ENCODE data around the gene PITPNM3. TPM values are rescaled to one million over a fixed set of nuclear protein-coding genes. Genes with fewer than 3 reads are reported as not detected.

The PITPNM3 gene
- total RNA-seq, 4 donors from 2014 or later: 4.0 to 10.9 (median 5.6) TPM

DNA sequence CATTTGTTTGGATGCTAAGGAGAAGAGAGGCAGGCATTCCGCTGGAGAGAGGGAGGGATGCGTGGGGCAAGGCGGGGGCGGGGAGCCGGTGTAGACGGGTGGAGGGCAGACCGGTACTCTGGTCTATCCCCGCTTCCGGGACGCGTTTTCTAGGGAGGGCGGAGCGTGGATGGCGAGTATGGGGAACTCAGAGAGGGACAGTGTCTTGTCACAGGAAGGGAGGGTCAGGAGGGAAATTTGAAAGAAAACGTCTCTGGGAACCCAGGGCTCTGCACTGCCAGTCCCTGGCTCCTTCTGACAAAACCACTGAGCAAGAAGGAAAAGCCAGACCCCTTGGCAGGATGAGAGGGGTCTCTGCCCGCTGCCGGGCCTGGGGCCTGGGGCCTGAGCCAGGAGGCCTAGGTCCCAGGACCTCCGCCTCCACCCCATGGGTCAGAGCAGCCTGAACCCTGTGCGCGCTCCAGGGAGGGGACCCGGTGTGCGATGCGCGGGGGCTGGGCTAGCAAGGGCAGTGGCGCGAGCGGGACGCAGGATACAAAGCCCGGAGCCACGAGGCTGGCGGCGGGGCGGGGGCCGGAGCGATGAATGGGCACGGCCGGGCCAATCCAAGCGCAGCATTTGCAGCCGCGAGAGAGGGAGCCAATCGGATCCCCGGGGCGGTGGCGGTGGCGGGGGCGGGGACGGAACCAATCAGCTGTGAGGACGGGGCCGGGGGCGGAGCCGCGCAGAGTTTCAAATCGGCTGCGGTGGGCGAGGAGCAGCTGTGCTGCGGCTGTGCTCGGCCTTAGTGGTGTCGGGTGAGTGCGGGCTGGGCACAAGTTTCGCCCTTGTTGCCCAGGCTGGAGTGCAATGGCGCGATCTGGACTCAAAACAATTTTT, 112.4 kb downstream of the PITPNM3 start, which contains the start of gene PIMREG:
PIMREG (plus strand) TSS at position 764 of the 879 bp plus-strand sequence. CDS start 656 bp downstream, outside the sequence.
- no peaks in the 10 kb centered on the region for H3K9me3 ChIP-seq
- TF ChIP-seq, protein P1, sequence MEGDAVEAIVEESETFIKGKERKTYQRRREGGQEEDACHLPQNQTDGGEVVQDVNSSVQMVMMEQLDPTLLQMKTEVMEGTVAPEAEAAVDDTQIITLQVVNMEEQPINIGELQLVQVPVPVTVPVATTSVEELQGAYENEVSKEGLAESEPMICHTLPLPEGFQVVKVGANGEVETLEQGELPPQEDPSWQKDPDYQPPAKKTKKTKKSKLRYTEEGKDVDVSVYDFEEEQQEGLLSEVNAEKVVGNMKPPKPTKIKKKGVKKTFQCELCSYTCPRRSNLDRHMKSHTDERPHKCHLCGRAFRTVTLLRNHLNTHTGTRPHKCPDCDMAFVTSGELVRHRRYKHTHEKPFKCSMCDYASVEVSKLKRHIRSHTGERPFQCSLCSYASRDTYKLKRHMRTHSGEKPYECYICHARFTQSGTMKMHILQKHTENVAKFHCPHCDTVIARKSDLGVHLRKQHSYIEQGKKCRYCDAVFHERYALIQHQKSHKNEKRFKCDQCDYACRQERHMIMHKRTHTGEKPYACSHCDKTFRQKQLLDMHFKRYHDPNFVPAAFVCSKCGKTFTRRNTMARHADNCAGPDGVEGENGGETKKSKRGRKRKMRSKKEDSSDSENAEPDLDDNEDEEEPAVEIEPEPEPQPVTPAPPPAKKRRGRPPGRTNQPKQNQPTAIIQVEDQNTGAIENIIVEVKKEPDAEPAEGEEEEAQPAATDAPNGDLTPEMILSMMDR (IDR thresholded peaks at IDR 0.05): no peak
- no peak for TF ChIP-seq POLR2A (IDR thresholded peaks at IDR 0.05)
- 0 to 1% methylated on average over 22 of the region's 62 CpGs for WGBS, 2 donors
- H3K4me3 ChIP-seq (replicated peaks in 1 of 3): peak within 1 kb of the TSS in 2 of 3 donors; percentile 39 to 54
- no peaks in the 10 kb centered on the region for H3K27me3 ChIP-seq
- peaks cover 0 to 13% of the 10 kb centered on the region in 2 donors for H3K4me1 ChIP-seq
- peak; percentile 95 to 96 for DNase-seq
- no peaks in the 10 kb centered on the region for H3K36me3 ChIP-seq
- H3K27ac ChIP-seq: no peak within 1 kb of the TSS
- intact Hi-C loops (cut with DNase I): no loop called here

DNA sequence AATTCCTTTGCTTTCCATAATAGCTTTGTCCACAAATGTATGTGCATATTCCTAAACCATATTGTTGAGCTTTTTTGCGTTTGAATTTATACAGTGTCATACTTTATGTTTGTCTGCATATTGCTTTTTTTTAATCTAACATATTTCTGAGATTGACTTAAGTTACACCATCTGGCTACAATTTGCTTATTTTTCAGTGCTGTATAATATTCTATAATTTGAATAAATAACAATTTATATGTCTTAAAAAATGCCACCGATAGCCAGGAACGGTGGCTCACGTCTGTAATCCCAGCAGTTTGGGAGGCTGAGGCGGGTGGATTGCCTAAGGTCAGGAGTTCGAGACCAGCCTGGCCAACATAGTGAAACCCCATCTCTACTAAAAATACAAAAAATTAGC, 113.6 kb downstream of the PITPNM3 start:
- Histone ChIP-seq H3K36me3 (no peaks in the 10 kb centered on the region), H3K27me3 (no peaks in the 10 kb centered on the region), H3K27ac (no peak overlapping the region), H3K4me3 (replicated peaks in 1 of 3) (no peak overlapping the region), H3K4me1 (peaks cover 0 to 13% of the 10 kb centered on the region in 2 donors), H3K9me3 (no peaks in the 10 kb centered on the region)
- DNase-seq: no peak
- intact Hi-C loops (cut with DNase I): no loop called here
- 65 to 81% methylated on average over 6 of the region's 6 CpGs for WGBS, 2 donors
- TF ChIP-seq, protein P1 (IDR thresholded peaks at IDR 0.05): no peak
- TF ChIP-seq POLR2A (IDR thresholded peaks at IDR 0.05): no peak

DNA sequence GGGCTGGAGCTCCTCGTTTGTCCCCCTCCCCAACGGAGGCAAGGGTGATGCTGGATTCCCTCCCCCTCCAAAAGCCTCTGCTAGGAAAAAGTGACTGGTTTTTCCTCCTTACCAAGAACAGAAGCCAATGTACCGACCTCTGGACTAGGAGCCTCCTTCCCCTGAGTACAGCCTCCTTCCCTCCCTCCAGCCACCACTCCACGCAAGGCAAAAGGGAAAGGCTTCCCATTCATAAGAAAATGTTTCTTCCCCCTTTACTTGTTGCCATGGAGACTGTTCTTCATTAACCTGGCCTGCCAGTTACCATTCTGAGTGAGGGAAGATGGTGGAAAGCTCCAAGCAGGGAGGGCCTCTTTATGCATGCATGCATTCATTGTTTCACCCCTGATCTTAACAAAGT, 116.4 kb downstream of the PITPNM3 start:
- Histone ChIP-seq H3K27ac (no peak overlapping the region), H3K4me1 (peaks cover 0 to 13% of the 10 kb centered on the region in 2 donors), H3K36me3 (no peaks in the 10 kb centered on the region), H3K9me3 (no peaks in the 10 kb centered on the region), H3K4me3 (replicated peaks in 1 of 3) (no peak overlapping the region), H3K27me3 (no peaks in the 10 kb centered on the region)
- TF ChIP-seq, protein P1 (IDR thresholded peaks at IDR 0.05): no peak
- no peak for TF ChIP-seq POLR2A (IDR thresholded peaks at IDR 0.05)
- DNase-seq: no peak
- 38 to 45% methylated on average over 4 of the region's 4 CpGs for WGBS, 2 donors
- intact Hi-C loops (cut with DNase I): no loop called here

DNA sequence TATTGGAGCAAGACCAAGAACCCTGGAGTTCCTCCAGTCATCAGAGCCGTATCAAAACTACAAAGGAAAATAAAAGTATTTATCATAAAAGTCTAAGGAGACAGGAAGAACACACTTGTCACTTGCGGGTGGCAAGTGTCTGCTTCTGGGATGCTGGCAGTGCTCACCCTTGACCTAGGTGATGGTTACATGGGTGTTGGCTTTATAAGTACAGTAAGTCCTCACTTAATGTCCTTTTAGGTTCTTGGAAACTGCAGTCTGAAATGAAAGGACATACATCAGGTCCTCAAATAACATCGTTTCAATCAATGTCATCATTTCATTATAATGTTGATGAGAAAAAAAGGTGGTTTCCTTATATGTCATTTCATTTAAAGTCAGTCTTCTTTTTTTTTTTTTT, 118.4 kb downstream of the PITPNM3 start:
- TF ChIP-seq, protein P1 (IDR thresholded peaks at IDR 0.05): no peak
- no peak for TF ChIP-seq POLR2A (IDR thresholded peaks at IDR 0.05)
- Histone ChIP-seq H3K4me1 (no peaks in the 10 kb centered on the region), H3K27me3 (no peaks in the 10 kb centered on the region), H3K27ac (no peak overlapping the region), H3K36me3 (no peaks in the 10 kb centered on the region), H3K4me3 (replicated peaks in 1 of 3) (no peak overlapping the region), H3K9me3 (no peaks in the 10 kb centered on the region)
- DNase-seq: no peak
- intact Hi-C loops (cut with DNase I): no loop called here
- 57 to 61% methylated on average over 3 of the region's 3 CpGs for WGBS, 2 donors

DNA sequence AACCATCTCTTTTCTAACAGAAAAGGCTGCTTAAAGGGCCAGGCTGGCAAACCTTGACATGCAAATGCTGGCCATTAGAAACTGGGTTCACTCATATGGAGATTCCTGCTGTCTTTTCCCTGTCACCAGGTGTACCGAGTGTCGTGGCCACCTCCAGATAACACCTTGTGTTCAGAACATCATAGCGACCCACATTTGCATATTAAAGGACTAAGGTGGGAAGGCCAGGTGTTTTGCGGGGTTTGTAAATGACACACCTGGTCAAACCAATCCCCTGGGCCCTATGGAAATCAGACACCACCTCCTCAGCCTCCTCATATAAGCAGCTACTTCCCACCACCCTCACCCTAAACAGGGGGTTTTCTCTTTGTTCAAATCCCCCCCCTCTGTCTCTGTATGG, 118.9 kb downstream of the PITPNM3 start:
- H3K4me1 ChIP-seq: no peaks in the 10 kb centered on the region
- H3K36me3 ChIP-seq: no peaks in the 10 kb centered on the region
- no peak overlapping the region for H3K27ac ChIP-seq
- H3K9me3 ChIP-seq: no peaks in the 10 kb centered on the region
- no peaks in the 10 kb centered on the region for H3K27me3 ChIP-seq
- TF ChIP-seq, protein P1 (IDR thresholded peaks at IDR 0.05): no peak
- TF ChIP-seq POLR2A (IDR thresholded peaks at IDR 0.05): no peak
- WGBS, 2 donors: 38 to 45% methylated on average over 4 of the region's 4 CpGs
- intact Hi-C loops (cut with DNase I): no loop called here
- no peak for DNase-seq
- no peak overlapping the region for H3K4me3 ChIP-seq (replicated peaks in 1 of 3)
